MM.1S (cell line): ENCODE results near the gene UBL3.

Source experiments
- CTCF ChIP-seq: fragments of 300-600 bp; sonication (generic); IDR thresholded peaks from 2 replicates; pipeline ENCODE4 v1.5.1; 2016; ENCODE audit warnings: antibody characterized with exemption, low read length, mixed read lengths
- EZH2 ChIP-seq: fragments of 300-600 bp; sonication (generic); optimal IDR thresholded peaks from 2 replicates; pipeline ENCODE3; 2017; ENCODE audit warnings: low read depth, mild to moderate bottlenecking, antibody characterized with exemption, low read length, mixed read lengths
- EZH2phosphoT487 ChIP-seq: fragments of 300-600 bp; sonication (generic); IDR thresholded peaks from 2 replicates; pipeline ENCODE4 v1.6.1; 2018; ENCODE audit warnings: antibody characterized with exemption, low read length

DNA sequence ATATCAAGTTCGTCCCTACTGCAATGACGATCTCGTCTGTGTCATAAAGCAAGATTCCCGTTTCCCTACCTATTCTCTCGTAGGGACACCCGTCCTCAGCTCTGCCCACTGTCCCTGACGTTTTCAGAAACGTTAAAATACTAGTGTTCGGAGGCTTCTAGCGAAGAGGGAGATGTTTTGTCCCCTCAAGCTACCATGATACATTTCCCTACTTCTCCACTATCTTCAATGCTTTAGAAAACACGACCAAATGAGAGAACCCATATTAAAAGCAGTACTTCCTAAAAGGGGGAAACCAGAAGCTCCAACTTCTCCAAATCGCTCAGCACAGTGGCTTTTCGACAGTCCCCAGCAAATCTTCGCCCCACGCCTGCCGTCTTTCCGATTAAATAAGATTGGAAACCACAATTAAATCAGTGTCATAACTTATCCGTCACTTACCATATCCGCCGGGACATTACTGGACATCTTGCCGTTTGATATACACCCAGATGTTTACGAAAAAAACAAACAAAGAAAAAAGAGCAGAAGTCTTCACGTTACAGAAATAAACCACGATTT lies 1.3 kb downstream of the UBL3 start:
- no peak for TF ChIP-seq CTCF
- no peak for TF ChIP-seq EZH2
- TF ChIP-seq EZH2phosphoT487, result no peak
